HL-60 (cell line): ENCODE results near the gene CBLN1.
"Not testable (repeated sequence)": the region's sequence is repeated elsewhere in the genome, so short reads cannot be mapped to it uniquely, and the experiment has no call there.

Source experiments
- DNase-seq, 2 experiments: peaks; one replicate each; pipeline ENCODE4 v3.0.0-alpha.2; 2010 to 2020; ENCODE audit warnings: low read depth in 1 of 2, low spot score in 1 of 2
- H3K27ac ChIP-seq: fragments of 250-450 bp; sonication (Bioruptor Pico); replicated peaks from 2 replicates; pipeline ENCODE4 v1.5.1; 2020; ENCODE audit warnings: mild to moderate bottlenecking, moderate library complexity
- H3K27me3 ChIP-seq: fragments of 250-450 bp; sonication (Bioruptor Pico); 2 replicates; pipeline ENCODE4 v1.5.1; 2021; ENCODE audit warnings: mild to moderate bottlenecking, moderate library complexity; ENCODE audit not compliant: insufficient read depth, poor library complexity, severe bottlenecking
- H3K4me3 ChIP-seq: replicated peaks from 2 replicates; pipeline ENCODE4 v1.5.1; 2011; ENCODE audit warnings: mild to moderate bottlenecking, control low read depth, low read length; ENCODE audit not compliant: insufficient read depth
- GABPA ChIP-seq: IDR thresholded peaks from 2 replicates; pipeline ENCODE4 v1.6.1; 2012; ENCODE audit warnings: low read depth
- POLR2AphosphoS5 ChIP-seq: IDR thresholded peaks from 2 replicates; pipeline ENCODE4 v1.6.1; 2012; ENCODE audit warnings: low read depth
- SPI1 ChIP-seq: IDR thresholded peaks from 2 replicates; pipeline ENCODE4 v1.6.1; 2012; ENCODE audit warnings: low read depth, mild to moderate bottlenecking, borderline replicate concordance
- TF ChIP-seq, protein P1 (sequence below): IDR thresholded peaks from one replicate; pipeline ENCODE4 v1.5.1; 2011; ENCODE audit warnings: low read length, control low read depth, inconsistent platforms; ENCODE audit not compliant: insufficient read depth
- TF ChIP-seq, protein P2 (sequence below): IDR thresholded peaks from 2 replicates; pipeline ENCODE4 v1.6.1; 2012; ENCODE audit warnings: low read depth; ENCODE audit not compliant: insufficient replicate concordance

Gene CBLN1

DNA sequence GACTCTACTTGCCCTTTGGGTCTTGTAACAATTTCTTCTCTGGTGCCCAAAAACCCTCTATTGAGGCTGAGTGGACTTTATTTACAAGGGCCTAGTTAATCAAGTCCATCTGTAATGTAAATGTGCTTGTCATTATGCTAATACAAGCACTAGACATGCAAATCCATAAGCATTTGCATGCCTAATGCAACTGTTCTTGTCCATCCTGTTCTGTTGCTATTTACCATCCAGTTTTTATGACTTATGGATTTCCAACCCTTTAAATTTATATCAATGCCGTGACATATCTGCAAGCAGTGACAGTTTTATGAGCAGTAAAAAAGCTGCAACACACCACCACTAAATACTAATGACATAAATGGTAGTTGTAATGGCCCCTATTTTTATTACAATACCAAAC, 33.4 kb downstream of the CBLN1 start:
- H3K4me3 ChIP-seq, result no peak overlapping the region
- H3K27ac ChIP-seq, result no peak overlapping the region
- no peaks in the 10 kb centered on the region for H3K27me3 ChIP-seq
- TF ChIP-seq, protein P1, sequence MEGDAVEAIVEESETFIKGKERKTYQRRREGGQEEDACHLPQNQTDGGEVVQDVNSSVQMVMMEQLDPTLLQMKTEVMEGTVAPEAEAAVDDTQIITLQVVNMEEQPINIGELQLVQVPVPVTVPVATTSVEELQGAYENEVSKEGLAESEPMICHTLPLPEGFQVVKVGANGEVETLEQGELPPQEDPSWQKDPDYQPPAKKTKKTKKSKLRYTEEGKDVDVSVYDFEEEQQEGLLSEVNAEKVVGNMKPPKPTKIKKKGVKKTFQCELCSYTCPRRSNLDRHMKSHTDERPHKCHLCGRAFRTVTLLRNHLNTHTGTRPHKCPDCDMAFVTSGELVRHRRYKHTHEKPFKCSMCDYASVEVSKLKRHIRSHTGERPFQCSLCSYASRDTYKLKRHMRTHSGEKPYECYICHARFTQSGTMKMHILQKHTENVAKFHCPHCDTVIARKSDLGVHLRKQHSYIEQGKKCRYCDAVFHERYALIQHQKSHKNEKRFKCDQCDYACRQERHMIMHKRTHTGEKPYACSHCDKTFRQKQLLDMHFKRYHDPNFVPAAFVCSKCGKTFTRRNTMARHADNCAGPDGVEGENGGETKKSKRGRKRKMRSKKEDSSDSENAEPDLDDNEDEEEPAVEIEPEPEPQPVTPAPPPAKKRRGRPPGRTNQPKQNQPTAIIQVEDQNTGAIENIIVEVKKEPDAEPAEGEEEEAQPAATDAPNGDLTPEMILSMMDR, result no peak
- TF ChIP-seq, protein P2, sequence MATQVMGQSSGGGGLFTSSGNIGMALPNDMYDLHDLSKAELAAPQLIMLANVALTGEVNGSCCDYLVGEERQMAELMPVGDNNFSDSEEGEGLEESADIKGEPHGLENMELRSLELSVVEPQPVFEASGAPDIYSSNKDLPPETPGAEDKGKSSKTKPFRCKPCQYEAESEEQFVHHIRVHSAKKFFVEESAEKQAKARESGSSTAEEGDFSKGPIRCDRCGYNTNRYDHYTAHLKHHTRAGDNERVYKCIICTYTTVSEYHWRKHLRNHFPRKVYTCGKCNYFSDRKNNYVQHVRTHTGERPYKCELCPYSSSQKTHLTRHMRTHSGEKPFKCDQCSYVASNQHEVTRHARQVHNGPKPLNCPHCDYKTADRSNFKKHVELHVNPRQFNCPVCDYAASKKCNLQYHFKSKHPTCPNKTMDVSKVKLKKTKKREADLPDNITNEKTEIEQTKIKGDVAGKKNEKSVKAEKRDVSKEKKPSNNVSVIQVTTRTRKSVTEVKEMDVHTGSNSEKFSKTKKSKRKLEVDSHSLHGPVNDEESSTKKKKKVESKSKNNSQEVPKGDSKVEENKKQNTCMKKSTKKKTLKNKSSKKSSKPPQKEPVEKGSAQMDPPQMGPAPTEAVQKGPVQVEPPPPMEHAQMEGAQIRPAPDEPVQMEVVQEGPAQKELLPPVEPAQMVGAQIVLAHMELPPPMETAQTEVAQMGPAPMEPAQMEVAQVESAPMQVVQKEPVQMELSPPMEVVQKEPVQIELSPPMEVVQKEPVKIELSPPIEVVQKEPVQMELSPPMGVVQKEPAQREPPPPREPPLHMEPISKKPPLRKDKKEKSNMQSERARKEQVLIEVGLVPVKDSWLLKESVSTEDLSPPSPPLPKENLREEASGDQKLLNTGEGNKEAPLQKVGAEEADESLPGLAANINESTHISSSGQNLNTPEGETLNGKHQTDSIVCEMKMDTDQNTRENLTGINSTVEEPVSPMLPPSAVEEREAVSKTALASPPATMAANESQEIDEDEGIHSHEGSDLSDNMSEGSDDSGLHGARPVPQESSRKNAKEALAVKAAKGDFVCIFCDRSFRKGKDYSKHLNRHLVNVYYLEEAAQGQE, result no peak
- TF ChIP-seq POLR2AphosphoS5, result no peak
- TF ChIP-seq GABPA, result no peak
- TF ChIP-seq SPI1, result no peak
- DNase-seq, result no peak

DNA sequence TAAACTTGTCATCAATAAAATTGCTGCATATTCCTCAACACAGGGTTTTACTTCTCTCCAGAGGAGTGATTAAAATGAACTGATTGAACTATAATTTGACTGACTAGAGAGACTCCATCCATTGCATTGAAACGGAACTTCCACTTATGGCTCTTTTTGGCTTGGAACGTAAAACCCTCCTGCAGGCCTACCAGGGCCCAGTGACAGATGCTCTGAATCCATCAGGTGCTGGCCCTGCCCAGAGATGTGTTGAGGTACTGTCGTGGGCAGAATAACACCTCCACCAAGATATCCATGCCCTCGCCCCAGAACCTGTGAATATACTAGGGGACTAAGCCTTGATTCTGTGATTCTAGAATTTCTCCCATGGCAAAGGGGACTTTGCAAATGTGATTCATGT, 45.4 kb downstream of the CBLN1 start:
- no peak for DNase-seq
- TF ChIP-seq, protein P2, result no peak
- no peak for TF ChIP-seq POLR2AphosphoS5
- TF ChIP-seq, protein P1, result no peak
- no peak for TF ChIP-seq SPI1
- TF ChIP-seq GABPA, result no peak
- Histone ChIP-seq H3K27ac (no peak overlapping the region), H3K27me3 (no peaks in the 10 kb centered on the region), H3K4me3 (no peak overlapping the region)

DNA sequence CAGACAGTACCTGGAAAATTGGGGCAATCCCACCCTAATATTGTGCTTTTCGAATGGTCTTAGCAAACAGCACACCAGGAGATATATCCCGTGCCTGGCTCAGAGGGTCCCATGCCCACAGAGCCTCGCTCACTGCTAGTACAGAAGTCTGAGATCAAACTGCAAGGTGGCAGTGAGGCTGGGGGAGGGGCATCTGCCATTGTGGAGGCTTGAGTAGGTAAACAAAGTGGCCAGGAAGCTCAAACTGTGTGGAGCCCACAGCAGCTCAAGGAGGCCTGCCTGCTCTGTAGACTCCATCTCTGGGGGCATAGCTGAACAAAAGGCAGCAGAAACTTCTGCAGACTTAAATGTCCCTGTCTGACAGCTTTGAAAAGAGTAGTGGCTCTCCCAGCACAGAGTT, 53.3 kb downstream of the CBLN1 start:
- not testable (repeated sequence) for DNase-seq, H3K27me3 ChIP-seq, H3K4me3 ChIP-seq, H3K27ac ChIP-seq
